ENCODE results near the gene NTNG2. TPM values are rescaled to one million over a fixed set of nuclear protein-coding genes. Genes with fewer than 3 reads are reported as not detected.

The NTNG2 gene
- total and polyA plus RNA-seq, 2 donors (not counting 3 experiments of a cell fraction or from before 2014, with no cell fraction given) = 0.08 to 0.88 TPM

DNA sequence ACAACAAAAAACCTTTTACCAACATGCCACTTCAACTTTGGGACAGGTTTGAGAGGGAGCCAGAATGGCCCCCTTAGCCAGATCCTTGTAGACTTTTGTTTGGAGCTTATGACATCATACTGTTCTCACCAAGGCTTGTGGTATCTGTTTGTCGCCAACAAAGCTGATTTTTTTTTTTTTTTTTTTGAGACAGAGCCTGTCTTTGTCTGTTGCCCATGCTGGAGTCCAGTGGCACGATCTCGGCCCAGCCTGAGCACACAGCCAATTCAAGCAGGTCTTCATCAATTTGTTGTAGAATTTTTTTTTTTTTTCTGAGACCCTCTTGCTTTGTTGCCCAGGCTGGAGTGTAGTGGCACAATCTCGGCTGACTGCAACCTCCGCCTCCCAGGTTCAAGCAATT lies 26.4 kb upstream of the NTNG2 start:
- TF ChIP-seq, protein P1, sequence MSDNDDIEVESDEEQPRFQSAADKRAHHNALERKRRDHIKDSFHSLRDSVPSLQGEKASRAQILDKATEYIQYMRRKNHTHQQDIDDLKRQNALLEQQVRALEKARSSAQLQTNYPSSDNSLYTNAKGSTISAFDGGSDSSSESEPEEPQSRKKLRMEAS (IDR thresholded peaks at IDR 0.05; ENCODE audit: insufficient read depth, insufficient read length) = no peak
- no peak for TF ChIP-seq JUN (IDR thresholded peaks at IDR 0.05; ENCODE audit: borderline replicate concordance, insufficient read depth, insufficient read length, low read depth)
- no peak for TF ChIP-seq FOS (IDR thresholded peaks at IDR 0.05; ENCODE audit: borderline replicate concordance, insufficient read depth, low read length)
- TF ChIP-seq, protein P2, sequence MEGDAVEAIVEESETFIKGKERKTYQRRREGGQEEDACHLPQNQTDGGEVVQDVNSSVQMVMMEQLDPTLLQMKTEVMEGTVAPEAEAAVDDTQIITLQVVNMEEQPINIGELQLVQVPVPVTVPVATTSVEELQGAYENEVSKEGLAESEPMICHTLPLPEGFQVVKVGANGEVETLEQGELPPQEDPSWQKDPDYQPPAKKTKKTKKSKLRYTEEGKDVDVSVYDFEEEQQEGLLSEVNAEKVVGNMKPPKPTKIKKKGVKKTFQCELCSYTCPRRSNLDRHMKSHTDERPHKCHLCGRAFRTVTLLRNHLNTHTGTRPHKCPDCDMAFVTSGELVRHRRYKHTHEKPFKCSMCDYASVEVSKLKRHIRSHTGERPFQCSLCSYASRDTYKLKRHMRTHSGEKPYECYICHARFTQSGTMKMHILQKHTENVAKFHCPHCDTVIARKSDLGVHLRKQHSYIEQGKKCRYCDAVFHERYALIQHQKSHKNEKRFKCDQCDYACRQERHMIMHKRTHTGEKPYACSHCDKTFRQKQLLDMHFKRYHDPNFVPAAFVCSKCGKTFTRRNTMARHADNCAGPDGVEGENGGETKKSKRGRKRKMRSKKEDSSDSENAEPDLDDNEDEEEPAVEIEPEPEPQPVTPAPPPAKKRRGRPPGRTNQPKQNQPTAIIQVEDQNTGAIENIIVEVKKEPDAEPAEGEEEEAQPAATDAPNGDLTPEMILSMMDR (IDR thresholded peaks at IDR 0.05; ENCODE audit: extremely low read depth in 1 of 2, insufficient read depth in 1 of 2, low read depth in 1 of 2, low read length in 2 of 2) = no peak
- no peak for TF ChIP-seq MYC (IDR thresholded peaks at IDR 0.05; ENCODE audit: low read depth, low read length)
- TF ChIP-seq POLR2A (IDR thresholded peaks at IDR 0.05; ENCODE audit: low read depth, low read length) = no peak
- no peak for TF ChIP-seq EZH2 (IDR thresholded peaks at IDR 0.05; ENCODE audit: borderline replicate concordance, low read depth, low read length, severe bottlenecking)
- no peak for TF ChIP-seq GATA2 (IDR thresholded peaks at IDR 0.05; ENCODE audit: insufficient read depth, insufficient read length, low read depth, low read length)
- TF ChIP-seq POLR2AphosphoS5 (IDR thresholded peaks at IDR 0.05; ENCODE audit: insufficient read depth, low read depth, low read length) = no peak
- dilution Hi-C loops (cut with MboI; ENCODE audit: extremely low pct_ligation_motif_present, low sequenced_read_pairs) = no loop called here
- Histone ChIP-seq H3K4me3 (replicated peaks in 1 of 3; ENCODE audit: insufficient read depth in 1 of 3, low read depth in 1 of 3, low read length in 3 of 3) (no peak overlapping the region), H3K4me2 (ENCODE audit: insufficient read depth, low read length) (no peak overlapping the region), H3K27me3 (ENCODE audit: control insufficient read depth in 2 of 2, insufficient read depth in 2 of 2, low read length in 2 of 2) (peaks cover 4 to 5% of the 10 kb centered on the region in 2 experiments), H3K9ac (replicated peaks; ENCODE audit: extremely low read depth, insufficient read depth, low read length) (no peak overlapping the region), H2AFZ (ENCODE audit: low read depth, low read length) (no peak overlapping the region), H3K79me2 (ENCODE audit: control insufficient read depth, insufficient read depth, low read length) (no peaks in the 10 kb centered on the region), H3K9me3 (replicated peaks; ENCODE audit: control insufficient read depth, insufficient read depth, low read length) (no peaks in the 10 kb centered on the region), H3K9me1 (replicated peaks; ENCODE audit: control insufficient read depth, extremely low read depth, insufficient read depth, low read length) (no peaks in the 10 kb centered on the region), H3K36me3 (ENCODE audit: control insufficient read depth in 2 of 2, extremely low read depth in 1 of 2, insufficient read depth in 2 of 2, low read length in 2 of 2) (no peaks in the 10 kb centered on the region), H4K20me1 (replicated peaks; ENCODE audit: control insufficient read depth, extremely low read depth, insufficient read depth, low read length) (no peaks in the 10 kb centered on the region), H3K27ac (ENCODE audit: insufficient read depth, low read depth, low read length) (no peak overlapping the region), H3K4me1 (ENCODE audit: control insufficient read depth, extremely low read depth, insufficient read depth, low read length) (no peaks in the 10 kb centered on the region)
- DNase-seq (ENCODE audit: low read depth, low spot score) (no peak), FAIRE-seq (no peak)
- intact Hi-C loops (cut with micrococcal nuclease) = no loop called here
- CTCF ChIA-PET = interaction anchor here (0.8 to 2.1 kb wide), 3 partner anchors 10 to 48 kb away, joined by 3 to 6 read pairs (median 3); no protein-coding TSS in a partner anchor
- POLR2A ChIA-PET = interaction anchor here (0.7 kb wide), 1 partner anchor 74 kb away, joined by 4 read pairs; no protein-coding TSS in a partner anchor
- BruUV-seq (replicated peaks) = no TSS peak
